Stimulated activated naive CD4-positive, alpha-beta T cell treated with Interleukin-2 at 50 U/mL for 16 hours (primary cell): ENCODE results near the gene CCDC85C.
A peak's percentile ranks its signal among the peaks of the same experiment; 100 is the strongest.

ENCODE experiments used
- DNase-seq: peaks from one replicate; lab custom pipeline; 2025; lab: John Stamatoyannopoulos, UW

The CCDC85C gene

GRCh38 chr14:99628887-99629618 lies 25.0 kb upstream of the CCDC85C start:
- DNase-seq = peak; percentile 41

GRCh38 chr14:99627510-99628381 lies 23.7 kb upstream of the CCDC85C start:
- DNase-seq = no peak

GRCh38 chr14:99627100-99627499 lies 23.1 kb upstream of the CCDC85C start:
- DNase-seq = no peak

GRCh38 chr14:99626041-99626648 lies 22.1 kb upstream of the CCDC85C start:
- DNase-seq = no peak

GRCh38 chr14:99625476-99625875 lies 21.5 kb upstream of the CCDC85C start:
- no peak for DNase-seq

GRCh38 chr14:99624971-99625370 lies 21.0 kb upstream of the CCDC85C start:
- DNase-seq = no peak

- DNase-seq = no peak
Measured at GRCh38 chr14:99624024-99624423, 20.0 kb upstream of the CCDC85C start.

GRCh38 chr14:99621948-99622347 lies 17.9 kb upstream of the CCDC85C start:
- DNase-seq = no peak

- DNase-seq = no peak
Measured at GRCh38 chr14:99619835-99620834, 16.1 kb upstream of the CCDC85C start.

- no peak for DNase-seq
Measured at GRCh38 chr14:99616832-99617800, 13.1 kb upstream of the CCDC85C start.

GRCh38 chr14:99615497-99616157 lies 11.6 kb upstream of the CCDC85C start:
- DNase-seq = no peak

GRCh38 chr14:99612738-99613330 lies 8.8 kb upstream of the CCDC85C start:
- no peak for DNase-seq

- DNase-seq = no peak
Measured at GRCh38 chr14:99612071-99612737, 8.2 kb upstream of the CCDC85C start.

GRCh38 chr14:99611646-99612045 lies 7.6 kb upstream of the CCDC85C start:
- DNase-seq = no peak

- no peak for DNase-seq
Measured at GRCh38 chr14:99609245-99610170, 5.5 kb upstream of the CCDC85C start.

GRCh38 chr14:99608591-99608990 lies 4.6 kb upstream of the CCDC85C start:
- no peak for DNase-seq

- DNase-seq = no peak
Measured at GRCh38 chr14:99606359-99606758, 2.4 kb upstream of the CCDC85C start.
